ENCODE measurements around the gene KLHL30. TPM values are rescaled to one million over a fixed set of nuclear protein-coding genes. Genes with fewer than 3 reads are reported as not detected.

The KLHL30 gene
- total RNA-seq, 4 donors from 2014 or later, result 0.65 to 1.9 (median 0.78) TPM

DNA sequence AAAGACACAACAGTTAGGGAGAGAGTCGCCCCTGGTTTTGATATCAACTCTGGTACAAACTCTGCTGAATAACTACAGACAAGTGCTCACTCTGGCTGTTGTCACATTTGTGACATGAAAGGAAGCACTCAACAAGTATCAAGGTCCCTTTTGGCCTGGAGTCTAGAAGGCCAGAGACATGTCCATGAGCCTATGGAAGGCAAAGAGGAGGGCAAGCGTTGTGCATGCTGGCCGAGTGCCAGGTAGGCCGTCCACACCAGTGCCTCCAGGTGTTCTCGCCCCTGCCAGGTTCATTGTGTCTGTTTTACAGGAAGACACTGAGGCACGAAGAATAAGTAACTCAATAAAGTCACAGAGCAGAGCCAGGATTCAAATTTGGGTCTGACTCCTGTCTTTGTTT, 43.9 kb downstream of the KLHL30 start:
- TF ChIP-seq, protein P1, sequence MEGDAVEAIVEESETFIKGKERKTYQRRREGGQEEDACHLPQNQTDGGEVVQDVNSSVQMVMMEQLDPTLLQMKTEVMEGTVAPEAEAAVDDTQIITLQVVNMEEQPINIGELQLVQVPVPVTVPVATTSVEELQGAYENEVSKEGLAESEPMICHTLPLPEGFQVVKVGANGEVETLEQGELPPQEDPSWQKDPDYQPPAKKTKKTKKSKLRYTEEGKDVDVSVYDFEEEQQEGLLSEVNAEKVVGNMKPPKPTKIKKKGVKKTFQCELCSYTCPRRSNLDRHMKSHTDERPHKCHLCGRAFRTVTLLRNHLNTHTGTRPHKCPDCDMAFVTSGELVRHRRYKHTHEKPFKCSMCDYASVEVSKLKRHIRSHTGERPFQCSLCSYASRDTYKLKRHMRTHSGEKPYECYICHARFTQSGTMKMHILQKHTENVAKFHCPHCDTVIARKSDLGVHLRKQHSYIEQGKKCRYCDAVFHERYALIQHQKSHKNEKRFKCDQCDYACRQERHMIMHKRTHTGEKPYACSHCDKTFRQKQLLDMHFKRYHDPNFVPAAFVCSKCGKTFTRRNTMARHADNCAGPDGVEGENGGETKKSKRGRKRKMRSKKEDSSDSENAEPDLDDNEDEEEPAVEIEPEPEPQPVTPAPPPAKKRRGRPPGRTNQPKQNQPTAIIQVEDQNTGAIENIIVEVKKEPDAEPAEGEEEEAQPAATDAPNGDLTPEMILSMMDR (IDR thresholded peaks at IDR 0.05; ENCODE audit: low read depth), result no peak

DNA sequence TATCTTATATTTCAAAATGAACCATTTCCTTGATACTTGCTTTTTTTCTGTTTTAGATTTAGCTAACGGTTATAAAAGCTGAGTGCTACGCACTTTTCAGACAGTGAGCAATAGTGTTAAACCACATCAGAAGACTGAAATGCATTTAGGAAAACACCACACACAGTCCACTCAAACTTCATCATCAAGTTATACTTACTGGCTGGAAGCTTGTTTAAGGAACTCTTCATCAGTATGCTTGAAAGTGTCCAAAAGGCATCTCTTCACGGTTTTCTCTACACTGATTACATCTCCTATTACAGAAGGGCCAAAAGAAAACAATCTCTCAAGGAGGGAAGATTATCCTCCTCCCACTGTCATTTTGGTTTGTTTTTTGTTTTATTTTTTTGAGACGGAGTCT, 45.4 kb downstream of the KLHL30 start:
- TF ChIP-seq, protein P1 (IDR thresholded peaks at IDR 0.05; ENCODE audit: low read depth), result no peak

DNA sequence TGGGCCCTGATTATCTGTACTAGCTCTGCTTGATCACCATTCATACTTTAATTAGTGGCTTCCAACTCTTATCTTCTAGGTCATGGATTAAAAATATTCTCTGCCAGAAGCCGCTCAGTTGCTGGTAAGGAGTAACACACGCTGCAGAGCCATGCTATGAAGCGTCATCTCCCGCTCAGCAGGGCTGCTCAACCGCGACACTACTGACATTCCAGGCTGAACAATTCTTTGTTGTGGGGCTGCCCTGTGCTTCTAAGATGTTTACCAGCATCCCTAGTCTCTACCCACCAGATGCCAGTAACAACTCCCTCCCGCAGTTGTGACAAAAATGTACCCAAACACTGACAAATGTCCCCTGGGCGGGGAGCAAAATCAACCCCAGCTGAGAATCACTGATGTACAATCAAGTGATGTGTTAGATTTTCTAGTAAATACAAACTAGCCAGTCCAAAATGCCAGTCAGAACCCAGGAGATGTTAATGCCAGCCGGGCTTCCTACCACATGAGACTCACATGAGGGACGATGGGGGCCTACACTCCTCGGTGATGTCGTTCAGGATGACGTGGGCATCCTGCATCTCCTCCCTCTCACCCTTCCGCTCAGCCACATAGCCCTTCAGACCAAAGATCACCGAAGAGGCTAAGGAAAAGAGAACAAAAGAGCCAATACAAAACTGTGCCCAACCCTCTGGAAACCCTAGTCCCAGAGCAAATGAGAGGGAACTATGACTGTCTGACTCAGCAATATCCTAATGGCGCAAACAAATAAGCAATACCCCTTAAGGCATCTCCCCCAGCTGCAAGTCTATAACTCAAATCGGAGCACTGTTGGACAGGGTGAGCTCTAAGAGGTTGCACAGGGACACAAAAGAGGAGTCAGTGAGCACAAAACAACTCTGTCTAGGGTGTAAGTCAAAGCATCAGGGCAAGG, 49.4 kb downstream of the KLHL30 start:
- TF ChIP-seq, protein P1 (IDR thresholded peaks at IDR 0.05; ENCODE audit: low read depth), result no peak

DNA sequence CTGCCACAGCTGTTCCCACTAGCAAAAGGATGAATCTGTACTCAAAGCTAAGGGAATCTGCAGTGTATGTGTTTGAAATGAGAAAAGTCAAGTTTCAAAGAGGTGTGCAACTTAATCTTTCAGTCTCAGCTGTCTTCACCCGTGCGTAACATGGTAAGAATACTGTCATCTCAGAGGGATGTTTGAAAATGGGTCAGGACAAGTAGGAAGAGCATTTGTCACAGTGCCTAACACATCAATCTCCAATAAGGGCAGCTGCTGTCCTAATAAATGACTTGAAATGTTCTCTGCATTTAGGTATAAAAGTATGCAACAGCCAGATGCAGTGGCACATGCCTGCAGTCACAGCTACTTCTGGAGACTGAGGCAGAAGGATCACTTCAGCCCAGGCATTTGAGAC, 52.0 kb downstream of the KLHL30 start:
- TF ChIP-seq, protein P1 (IDR thresholded peaks at IDR 0.05; ENCODE audit: low read depth), result no peak

Other genes with a start within 250 kb of the KLHL30 start
- gene UBE2F, start 171.7 kb upstream of the KLHL30 start, total RNA-seq, result 10 to 100 TPM; 38.8 to 61.5 (median 45.1) TPM
- gene SCLY, start 77.7 kb upstream of the KLHL30 start, total RNA-seq, result 10 to 100 TPM in 2 of 4 donors, 1 to 10 TPM in 2; 8.5 to 16.0 (median 11.2) TPM
- gene ESPNL, start 38.3 kb upstream of the KLHL30 start, total RNA-seq, result under 1 TPM in 2 of 4 donors, not detected in 2; 0.22 to 0.68 TPM
- gene ERFE, start 20.3 kb downstream of the KLHL30 start, total RNA-seq, result under 1 TPM in 1 of 4 donors, not detected in 3; 0.85 TPM
- gene ILKAP, start 65.0 kb downstream of the KLHL30 start, total RNA-seq, result 10 to 100 TPM; 27.2 to 48.0 (median 37.2) TPM
- 1 to 10 TPM; 2.4 to 7.3 (median 5.3) TPM for gene HES6, start 101.4 kb downstream of the KLHL30 start, total RNA-seq
- gene PER2, start 149.9 kb downstream of the KLHL30 start, total RNA-seq, result 10 to 100 TPM in 1 of 4 donors, 1 to 10 TPM in 3; 2.9 to 17.9 (median 6.4) TPM
- gene TRAF3IP1, start 181.8 kb downstream of the KLHL30 start, total RNA-seq, result 10 to 100 TPM in 3 of 4 donors, 1 to 10 TPM in 1; 8.0 to 25.8 (median 12.2) TPM